IPS DF 4.7 (cell line): ENCODE data around the gene BMERB1.

Experiments used
- DNase-seq: peaks from one replicate; pipeline ENCODE4 v3.0.0-alpha.2; 2013; ENCODE audit warnings: low spot score; ENCODE audit errors: extremely low read depth

The BMERB1 gene

DNA sequence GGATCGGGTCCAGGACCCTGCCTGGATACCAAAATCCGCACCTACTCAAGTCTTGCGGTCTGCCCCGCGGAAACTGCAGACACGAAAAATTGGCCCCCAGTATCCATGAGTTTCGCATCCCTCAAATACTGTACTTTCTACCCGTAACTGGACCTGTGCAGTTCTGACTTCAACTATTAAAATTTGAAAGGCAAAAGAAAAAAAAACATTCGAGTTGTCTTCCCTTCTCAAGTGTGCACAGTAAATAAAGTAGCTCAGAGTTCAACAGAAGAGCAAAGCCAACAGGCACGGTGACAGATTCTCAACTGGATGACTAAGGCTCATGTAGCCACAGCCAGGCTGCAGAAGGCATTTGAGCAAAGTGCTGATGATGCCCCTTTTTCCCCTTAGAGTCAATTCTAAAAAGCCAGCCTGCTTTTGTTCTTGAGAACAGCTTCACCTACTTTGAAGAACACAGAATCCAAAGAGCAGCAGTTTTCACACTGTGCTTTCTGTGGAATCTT, 176.0 kb downstream of the BMERB1 start:
- DNase-seq: no peak

DNA sequence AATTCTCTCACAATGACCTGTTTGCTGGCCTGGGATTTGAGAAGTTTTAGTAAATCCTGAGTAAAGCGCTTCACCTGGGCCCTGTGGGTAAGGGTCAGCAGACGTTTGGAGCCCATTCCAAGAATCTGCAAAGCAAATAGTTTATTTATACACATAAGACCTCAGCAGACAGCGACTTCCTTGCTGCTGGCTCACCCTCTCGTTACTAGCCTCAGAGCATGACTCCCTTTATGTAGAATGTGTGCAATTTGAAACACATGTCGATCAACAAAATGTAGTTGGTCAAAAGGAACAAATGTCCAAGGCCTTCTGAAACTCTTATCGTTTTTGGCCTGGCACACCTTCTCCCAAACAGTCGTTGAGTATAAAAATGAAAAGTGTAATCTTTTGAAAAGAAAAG, 177.2 kb downstream of the BMERB1 start:
- DNase-seq: no peak

DNA sequence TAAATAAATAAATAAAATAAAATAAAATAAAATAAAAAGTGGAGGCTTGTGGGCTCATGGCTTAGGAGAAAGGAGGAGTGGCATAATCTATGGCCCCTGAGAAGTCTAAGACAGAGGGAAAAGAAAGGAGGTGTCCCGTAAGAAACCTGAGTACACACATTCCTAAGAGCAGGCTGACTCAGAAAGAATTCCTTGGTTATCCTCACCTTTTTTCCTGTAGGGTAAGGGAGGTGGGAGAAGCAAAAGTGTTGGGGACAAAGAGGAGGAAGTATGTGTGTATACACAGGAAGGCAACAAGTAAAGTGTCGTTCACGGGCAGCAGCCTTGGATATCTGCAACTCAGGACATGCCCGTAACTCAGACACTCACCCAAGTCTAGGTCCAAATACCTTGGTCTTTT, 179.3 kb downstream of the BMERB1 start:
- no peak for DNase-seq

DNA sequence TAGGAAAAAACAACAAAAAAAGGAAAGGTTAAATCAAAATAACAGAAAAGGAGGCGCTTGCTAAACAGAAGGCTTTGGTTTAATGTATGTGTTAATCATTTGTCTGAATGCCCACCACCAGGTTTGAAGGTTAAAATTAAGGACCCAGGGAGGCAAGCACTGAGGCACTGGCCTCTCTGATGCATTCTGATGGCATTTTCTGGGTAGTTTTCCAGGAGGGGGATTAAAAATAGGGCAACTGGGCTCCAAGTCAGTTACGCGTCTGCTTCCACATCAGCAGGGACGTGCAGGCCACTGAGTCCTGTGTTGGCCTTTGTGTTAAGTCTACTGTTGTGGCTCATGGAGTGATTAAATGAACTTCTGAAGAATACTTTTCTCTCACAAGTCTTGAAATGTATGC, 181.6 kb downstream of the BMERB1 start:
- DNase-seq: no peak

DNA sequence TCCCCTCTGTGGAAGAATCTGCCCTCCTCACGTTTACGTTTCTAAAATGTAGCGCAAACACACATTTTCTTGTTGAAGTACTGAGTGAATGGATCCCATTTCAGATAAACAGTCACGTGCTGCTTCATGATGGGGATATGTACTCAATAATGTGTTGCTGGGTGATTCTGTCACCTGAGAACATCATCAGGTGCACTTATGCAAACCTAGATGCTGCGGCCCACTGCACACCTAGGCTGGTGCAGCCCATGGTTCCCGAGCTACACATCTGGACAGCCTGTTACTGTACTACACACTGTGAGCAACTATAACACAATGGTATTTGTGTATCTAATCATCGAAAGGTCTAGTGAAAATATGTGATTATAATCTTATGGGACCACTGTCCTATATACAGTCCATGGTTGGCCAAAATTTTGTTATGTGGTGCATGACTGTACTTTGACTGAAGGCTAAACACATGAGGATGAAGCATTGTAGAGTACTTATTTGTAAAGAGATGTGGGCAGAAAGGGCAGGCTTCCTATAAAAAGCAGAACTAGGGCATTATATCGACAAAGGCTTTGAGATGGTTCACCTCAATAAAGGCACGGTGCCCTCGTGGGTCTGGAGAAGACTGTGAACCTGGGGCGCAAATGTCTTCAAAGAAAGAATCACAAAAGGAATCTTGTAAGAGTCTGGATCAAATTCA, 182.2 kb downstream of the BMERB1 start:
- DNase-seq: no peak

DNA sequence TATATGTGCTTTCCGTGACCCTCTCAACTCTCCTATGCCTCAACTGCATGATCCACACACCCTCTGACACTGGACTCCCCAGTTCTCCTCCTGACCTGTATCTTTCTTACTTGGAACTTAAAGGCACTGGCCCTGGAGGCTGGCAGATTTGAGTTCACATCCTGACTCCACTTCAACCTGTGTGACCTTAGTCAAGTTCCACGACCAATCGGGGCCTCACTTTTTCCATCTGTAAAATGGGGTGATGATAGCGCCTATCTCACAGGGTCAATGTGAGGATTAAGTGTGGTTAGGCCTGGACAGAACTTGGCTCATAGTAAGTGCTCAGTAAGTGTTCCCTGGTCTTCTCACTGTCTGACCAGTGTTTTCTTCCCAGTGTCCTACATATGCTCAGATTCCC, 183.5 kb downstream of the BMERB1 start:
- no peak for DNase-seq

DNA sequence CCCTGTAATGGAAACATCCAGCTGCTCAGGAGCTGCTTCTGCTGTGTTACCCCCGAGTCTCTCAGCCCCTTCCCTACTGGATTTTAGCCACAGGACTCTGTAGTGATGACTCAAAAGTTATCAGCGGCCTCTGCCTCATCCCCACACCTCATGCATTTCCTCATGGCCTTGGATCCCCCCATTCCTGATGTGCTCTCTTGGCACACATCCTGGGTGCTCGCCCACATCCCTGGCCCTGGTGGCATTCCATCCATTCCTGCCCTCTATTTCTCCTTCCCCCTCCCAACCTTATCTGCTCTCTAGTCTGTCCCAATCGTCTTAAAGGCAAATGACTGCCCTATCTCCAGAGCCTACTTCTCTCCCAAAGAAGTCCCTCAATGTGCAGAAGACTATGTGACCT, 184.0 kb downstream of the BMERB1 start:
- DNase-seq: no peak

DNA sequence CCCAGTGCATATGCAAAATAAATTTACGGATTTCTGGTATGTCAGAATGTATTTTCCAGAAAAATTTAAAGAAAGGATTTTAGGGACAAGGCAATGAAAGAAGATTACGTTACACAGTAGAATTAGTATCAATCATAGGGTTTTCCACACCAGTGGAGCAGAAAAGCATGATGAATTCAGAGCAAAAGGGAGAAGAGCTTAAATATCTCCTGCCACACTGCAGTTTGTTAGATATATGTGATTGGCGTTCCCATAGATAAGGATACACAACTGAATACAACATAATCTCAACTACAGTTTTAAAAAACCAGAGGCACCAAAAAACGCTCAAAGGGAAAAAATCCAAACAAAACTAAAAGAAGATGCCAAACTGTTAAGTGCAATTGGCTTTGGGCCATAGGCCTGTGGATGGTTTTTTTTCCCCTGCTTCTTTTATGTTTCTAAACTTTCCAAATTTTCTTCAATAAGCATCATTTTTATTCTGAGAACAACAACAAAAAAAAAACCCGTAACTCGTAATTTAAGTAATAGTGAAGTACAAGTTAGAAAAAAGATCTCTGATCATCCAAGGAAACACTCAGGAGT, 186.3 kb downstream of the BMERB1 start:
- DNase-seq: no peak

DNA sequence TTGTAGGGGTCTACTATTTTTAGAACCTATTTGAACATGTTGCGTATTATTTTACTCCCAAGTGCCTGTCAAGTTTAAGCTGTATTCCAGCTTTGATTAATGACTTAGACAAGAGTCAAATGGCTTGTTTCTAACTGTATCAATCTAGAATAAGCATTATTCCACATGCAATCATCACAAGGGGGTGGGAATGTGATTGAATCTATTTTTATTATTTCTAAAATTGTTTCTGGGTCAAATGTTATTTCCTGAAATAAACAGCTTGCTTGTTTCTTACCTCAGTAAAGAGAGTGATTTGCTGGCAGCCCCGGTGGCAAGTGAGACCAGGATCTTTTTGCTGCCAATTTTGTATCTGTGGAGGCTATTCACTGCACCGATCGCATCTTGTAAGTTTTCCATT, 187.1 kb downstream of the BMERB1 start:
- DNase-seq: no peak

DNA sequence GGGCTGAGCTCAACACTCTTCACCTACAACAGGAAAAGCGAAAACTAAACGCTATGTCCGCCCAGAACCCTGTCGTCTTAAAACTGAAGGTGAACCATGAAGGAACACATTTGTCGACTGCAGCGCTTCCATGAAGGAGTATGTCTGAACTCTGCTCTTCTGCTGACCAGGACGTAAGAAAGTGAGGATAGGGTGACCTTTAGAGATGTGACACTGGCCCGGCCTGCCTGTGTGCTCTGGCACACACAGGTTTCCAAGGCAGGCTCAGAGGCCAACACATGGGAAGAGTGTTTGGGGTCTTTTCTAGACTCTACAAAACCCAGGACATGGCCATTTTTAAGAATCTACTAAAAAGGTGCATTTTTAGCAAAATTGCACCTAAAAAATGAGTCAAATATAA, 187.5 kb downstream of the BMERB1 start:
- no peak for DNase-seq

DNA sequence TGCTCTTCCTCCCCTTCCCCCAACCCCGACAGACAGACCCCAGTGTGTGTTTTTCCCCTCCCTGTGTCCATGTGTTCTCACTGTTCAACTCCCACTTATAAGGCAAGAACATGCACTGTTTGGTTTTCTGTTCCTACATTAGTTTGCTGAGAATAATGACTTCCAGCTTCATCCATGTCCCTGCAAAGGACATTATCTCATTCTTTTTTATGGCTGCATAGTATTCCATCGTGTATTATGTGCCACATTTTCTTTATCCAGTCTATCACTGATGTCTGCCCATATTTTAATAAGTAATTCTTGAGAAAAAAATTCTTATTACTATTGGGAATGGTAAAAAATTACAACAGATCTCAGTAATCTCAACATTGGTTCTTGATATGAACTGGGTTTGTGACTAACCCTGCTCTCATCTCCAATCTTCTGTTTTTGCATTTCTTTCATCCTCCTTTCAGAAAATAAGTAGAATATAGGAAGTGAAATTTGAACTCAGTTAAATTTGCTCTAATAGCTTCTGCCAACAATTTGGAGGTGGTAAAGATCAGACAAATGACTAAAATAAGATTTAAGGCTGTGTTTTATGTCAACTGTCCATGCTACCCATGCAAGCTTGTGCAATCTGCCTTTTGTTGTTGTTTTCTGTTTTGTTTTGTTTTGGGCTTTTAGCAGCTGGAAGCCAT, 197.5 kb downstream of the BMERB1 start:
- no peak for DNase-seq

DNA sequence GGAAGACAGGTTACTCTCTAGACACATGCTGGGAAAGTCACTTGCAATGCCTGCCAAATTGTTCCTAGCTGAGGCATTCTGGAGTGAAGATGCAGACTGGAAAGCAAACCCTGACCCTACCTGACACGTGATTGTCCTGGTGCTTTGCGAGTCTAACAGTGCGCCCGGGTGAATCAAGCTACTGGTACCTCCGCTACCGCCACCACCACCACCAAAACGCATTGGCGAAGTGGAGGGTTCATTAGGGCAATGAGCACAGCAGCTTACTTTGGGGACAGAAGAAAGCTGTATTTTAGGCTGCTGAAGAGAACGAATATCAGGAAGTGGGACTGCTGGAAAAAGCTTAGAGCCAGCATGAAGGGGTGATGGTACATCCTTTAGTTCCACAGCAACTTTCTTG, 201.5 kb downstream of the BMERB1 start:
- no peak for DNase-seq

DNA sequence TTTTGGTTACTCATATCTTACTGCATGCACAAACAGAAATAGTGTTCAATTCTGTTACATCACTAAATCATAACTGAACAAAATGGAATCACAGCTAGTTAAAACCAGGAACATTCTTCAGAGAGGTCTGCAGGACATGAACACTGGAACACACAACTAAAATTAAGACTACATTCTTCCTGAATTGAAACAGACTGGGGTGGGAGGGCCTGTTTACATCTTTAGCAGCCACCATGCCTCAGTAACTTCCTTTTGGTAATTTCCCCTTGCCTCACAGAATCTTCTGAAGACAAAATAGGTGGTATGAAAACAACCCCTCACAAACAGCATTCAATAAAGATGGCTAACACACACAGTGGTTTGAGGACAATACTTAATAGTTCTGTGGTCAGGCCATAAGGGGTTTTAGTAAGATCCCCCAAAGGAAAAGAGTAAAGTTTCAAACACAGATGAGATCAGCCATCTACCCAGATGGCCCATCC, 202.0 kb downstream of the BMERB1 start:
- no peak for DNase-seq
